OCI-M2 (cell line): Measurements from ENCODE around the gene CSRNP3.

ENCODE experiments used
- DNase-seq: peaks from one replicate; lab custom pipeline; 2025; ENCODE audit not compliant: unreplicated experiment; lab: John Stamatoyannopoulos, UW

CSRNP3 gene

GRCh38 chr2:165678882-165679281 lies 209.4 kb downstream of the CSRNP3 start:
- DNase-seq, result no peak

- DNase-seq, result no peak
These were observed 210.1 kb downstream of the CSRNP3 start for GRCh38 chr2:165679621-165680020.

- DNase-seq, result no peak
These were observed 212.3 kb downstream of the CSRNP3 start for GRCh38 chr2:165681841-165682240.

- no peak for DNase-seq
These were observed 213.0 kb downstream of the CSRNP3 start for GRCh38 chr2:165682546-165682945.

- DNase-seq, result no peak
These were observed 217.3 kb downstream of the CSRNP3 start for GRCh38 chr2:165686800-165687199.

GRCh38 chr2:165687426-165688002 lies 218.0 kb downstream of the CSRNP3 start:
- no peak for DNase-seq

- no peak for DNase-seq
These were observed 222.1 kb downstream of the CSRNP3 start for GRCh38 chr2:165691615-165692014.

GRCh38 chr2:165692906-165693305 lies 223.4 kb downstream of the CSRNP3 start:
- DNase-seq, result no peak

- no peak for DNase-seq
These were observed 224.3 kb downstream of the CSRNP3 start for GRCh38 chr2:165693838-165694237.

- no peak for DNase-seq
These were observed 228.4 kb downstream of the CSRNP3 start for GRCh38 chr2:165697748-165698443.

GRCh38 chr2:165698444-165698884 lies 229.0 kb downstream of the CSRNP3 start:
- DNase-seq, result no peak

GRCh38 chr2:165699946-165700345 lies 230.4 kb downstream of the CSRNP3 start:
- DNase-seq, result no peak

GRCh38 chr2:165700531-165700930 lies 231.0 kb downstream of the CSRNP3 start:
- DNase-seq, result no peak

GRCh38 chr2:165701147-165701546 lies 231.6 kb downstream of the CSRNP3 start:
- DNase-seq, result no peak

GRCh38 chr2:165706960-165707487 lies 237.5 kb downstream of the CSRNP3 start:
- no peak for DNase-seq

- DNase-seq, result no peak
These were observed 246.6 kb downstream of the CSRNP3 start for GRCh38 chr2:165716091-165716490.

GRCh38 chr2:165718610-165719210 lies 249.2 kb downstream of the CSRNP3 start:
- no peak for DNase-seq

- no peak for DNase-seq
These were observed 251.0 kb downstream of the CSRNP3 start for GRCh38 chr2:165720511-165720910.

- no peak for DNase-seq
These were observed 255.9 kb downstream of the CSRNP3 start for GRCh38 chr2:165725421-165725820.
